ENCODE results near the gene MDC1. TPM values are rescaled to one million over a fixed set of nuclear protein-coding genes. Genes with fewer than 3 reads are reported as not detected.

The MDC1 gene
- total and polyA plus RNA-seq, 2 experiments from 2014 or later, result 4.9 to 7.1 TPM

DNA sequence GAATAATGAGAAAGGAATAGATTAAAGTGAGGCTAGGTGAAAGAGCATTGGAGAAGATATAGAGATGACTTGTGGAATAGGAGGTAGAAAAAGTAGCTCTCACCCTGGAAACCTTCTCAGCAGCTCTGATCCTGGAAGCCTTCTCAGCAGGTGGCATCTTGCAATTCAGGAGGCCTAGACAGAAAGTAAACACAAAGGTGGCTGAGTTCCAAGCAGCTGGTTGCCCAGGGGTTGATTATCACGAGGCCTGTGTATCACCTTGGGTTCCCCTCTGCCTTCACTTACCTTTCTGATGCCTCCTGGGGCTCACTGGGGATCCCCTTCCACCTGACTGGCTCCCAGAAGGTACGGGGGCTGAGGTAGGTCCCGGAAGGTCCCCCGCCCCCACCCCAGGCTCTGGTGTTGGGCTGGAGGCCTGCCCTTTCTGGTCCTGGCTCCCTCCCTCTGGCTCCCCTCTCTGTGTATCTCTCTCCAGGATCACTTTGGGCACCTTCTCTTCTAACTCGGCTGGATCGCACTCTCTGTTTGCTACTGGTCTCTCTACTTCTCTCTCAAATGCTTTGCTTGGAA is 9.7 kb downstream of the MDC1 start:
- TF ChIP-seq EZH2 (IDR thresholded peaks at IDR 0.05; ENCODE audit: insufficient read depth, poor library complexity, severe bottlenecking) (no peak), EZH2phosphoT487 (IDR thresholded peaks at IDR 0.05; ENCODE audit: insufficient read depth, low read depth) (no peak)
- in situ Hi-C loops (cut with MboI), result no loop called here
- H3K4me3 ChIP-seq, result no peak overlapping the region

DNA sequence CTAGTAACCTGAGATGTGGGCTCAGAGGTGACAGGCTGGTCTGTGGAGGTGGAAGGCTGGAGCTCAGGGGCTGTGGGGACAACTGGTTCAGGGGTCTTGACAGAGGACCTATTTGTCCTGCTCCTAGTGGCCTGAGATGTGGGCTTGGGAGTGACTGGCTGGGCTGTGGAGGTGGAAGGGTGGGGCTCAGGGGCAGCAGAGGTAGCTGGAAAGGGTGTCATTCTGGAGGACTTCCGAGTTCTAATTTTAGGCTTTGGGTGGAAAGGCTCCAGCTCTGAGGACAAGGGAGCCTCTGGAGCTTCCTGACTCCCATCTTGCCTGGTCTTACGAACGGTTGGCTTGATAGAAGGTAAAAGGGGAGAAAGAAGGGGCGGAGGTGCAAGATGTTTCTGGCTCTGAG is 11.5 kb downstream of the MDC1 start:
- no peak overlapping the region for H3K9ac ChIP-seq
- no peaks in the 10 kb centered on the region for H3K9me2 ChIP-seq (ENCODE audit: insufficient read depth)
- no peaks in the 10 kb centered on the region for H4K20me1 ChIP-seq (ENCODE audit: insufficient read depth)
- no peak overlapping the region for H3K4me3 ChIP-seq
- H3K9me3 ChIP-seq (ENCODE audit: low read depth), result no peaks in the 10 kb centered on the region
- WGBS, 2 experiments (ENCODE audit: low coverage in 1 of 2, low lambda C conversion rate in 2 of 2, missing lambda C conversion rate in 2 of 2), result 94 to 97% methylated on average over 4 of the region's 4 CpGs
- no peak for TF ChIP-seq EZH2phosphoT487 (IDR thresholded peaks at IDR 0.05; ENCODE audit: insufficient read depth, low read depth)
- TF ChIP-seq EZH2 (IDR thresholded peaks at IDR 0.05; ENCODE audit: insufficient read depth, poor library complexity, severe bottlenecking), result no peak
- H3F3A ChIP-seq (ENCODE audit: insufficient read depth), result no peaks in the 10 kb centered on the region
- in situ Hi-C loops (cut with MboI), result no loop called here
- no peaks in the 10 kb centered on the region for H3K27me3 ChIP-seq (replicated peaks; ENCODE audit: insufficient read depth)
- H3K27ac ChIP-seq, result no peak overlapping the region
- peaks cover 8% of the 10 kb centered on the region for H3K36me3 ChIP-seq (ENCODE audit: low read depth)
- H3K79me2 ChIP-seq (ENCODE audit: insufficient read depth), result no peaks in the 10 kb centered on the region
- H3K4me1 ChIP-seq (ENCODE audit: insufficient read depth), result no peaks in the 10 kb centered on the region
- DNase-seq, result no peak
- no peak overlapping the region for H3K4me2 ChIP-seq (ENCODE audit: unreplicated experiment)
- H2AFZ ChIP-seq, result no peak overlapping the region

More for the DNA sequence above, 9.7 kb downstream of the MDC1 start:
- Histone ChIP-seq H3K4me2 (ENCODE audit: unreplicated experiment) (no peak overlapping the region), H3K4me1 (ENCODE audit: insufficient read depth) (no peaks in the 10 kb centered on the region), H3K9me2 (ENCODE audit: insufficient read depth) (no peaks in the 10 kb centered on the region), H3K27me3 (replicated peaks; ENCODE audit: insufficient read depth) (no peaks in the 10 kb centered on the region), H3K9ac (no peak overlapping the region), H3K9me3 (ENCODE audit: low read depth) (no peaks in the 10 kb centered on the region), H3K79me2 (ENCODE audit: insufficient read depth) (no peaks in the 10 kb centered on the region), H3K27ac (no peak overlapping the region), H2AFZ (no peak overlapping the region), H3F3A (ENCODE audit: insufficient read depth) (no peaks in the 10 kb centered on the region), H3K36me3 (ENCODE audit: low read depth) (peaks cover 3% of the 10 kb centered on the region; the same call in 1 of the 2 replicates), H4K20me1 (ENCODE audit: insufficient read depth) (no peaks in the 10 kb centered on the region)
- DNase-seq, result no peak
- WGBS, 2 experiments (ENCODE audit: low coverage in 1 of 2, low lambda C conversion rate in 2 of 2, missing lambda C conversion rate in 2 of 2), result 94 to 99% methylated on average over 6 of the region's 6 CpGs

DNA sequence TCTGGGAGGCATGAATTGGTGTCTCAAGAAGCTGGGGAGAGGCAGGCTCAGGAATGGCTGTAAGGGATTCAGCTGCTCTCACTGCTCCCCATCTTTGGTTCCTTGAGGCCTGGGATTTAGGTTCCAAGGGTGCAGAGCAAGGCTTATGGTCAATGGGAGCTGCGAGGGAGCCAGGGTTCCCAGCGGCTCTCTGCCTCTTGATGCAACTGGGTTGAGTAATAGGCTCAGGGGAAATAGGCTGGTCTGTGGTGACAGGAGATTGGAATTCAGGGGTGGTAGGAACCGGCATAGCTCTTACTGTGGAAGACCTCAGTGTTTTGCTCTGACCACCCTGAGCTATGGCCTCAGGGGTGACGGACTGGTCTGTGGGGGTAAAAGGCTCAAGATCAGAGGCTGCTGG is 13.3 kb downstream of the MDC1 start:
- Histone ChIP-seq H3K4me1 (ENCODE audit: insufficient read depth) (no peaks in the 10 kb centered on the region), H2AFZ (no peak overlapping the region), H3K9ac (no peak overlapping the region), H3K36me3 (ENCODE audit: low read depth) (peaks cover 8% of the 10 kb centered on the region), H3K4me2 (ENCODE audit: unreplicated experiment) (no peak overlapping the region), H3K27me3 (replicated peaks; ENCODE audit: insufficient read depth) (no peaks in the 10 kb centered on the region), H3K9me2 (ENCODE audit: insufficient read depth) (no peaks in the 10 kb centered on the region), H3K4me3 (no peak overlapping the region), H4K20me1 (ENCODE audit: insufficient read depth) (no peaks in the 10 kb centered on the region), H3K79me2 (ENCODE audit: insufficient read depth) (no peaks in the 10 kb centered on the region), H3K27ac (no peak overlapping the region), H3K9me3 (ENCODE audit: low read depth) (no peaks in the 10 kb centered on the region), H3F3A (ENCODE audit: insufficient read depth) (no peaks in the 10 kb centered on the region)
- in situ Hi-C loops (cut with MboI), result no loop called here
- 98 to 100% methylated on average over 4 of the region's 4 CpGs for WGBS, 2 experiments (ENCODE audit: low coverage in 1 of 2, low lambda C conversion rate in 2 of 2, missing lambda C conversion rate in 2 of 2)
- TF ChIP-seq EZH2phosphoT487 (IDR thresholded peaks at IDR 0.05; ENCODE audit: insufficient read depth, low read depth) (no peak), EZH2 (IDR thresholded peaks at IDR 0.05; ENCODE audit: insufficient read depth, poor library complexity, severe bottlenecking) (no peak)
- no peak for DNase-seq

DNA sequence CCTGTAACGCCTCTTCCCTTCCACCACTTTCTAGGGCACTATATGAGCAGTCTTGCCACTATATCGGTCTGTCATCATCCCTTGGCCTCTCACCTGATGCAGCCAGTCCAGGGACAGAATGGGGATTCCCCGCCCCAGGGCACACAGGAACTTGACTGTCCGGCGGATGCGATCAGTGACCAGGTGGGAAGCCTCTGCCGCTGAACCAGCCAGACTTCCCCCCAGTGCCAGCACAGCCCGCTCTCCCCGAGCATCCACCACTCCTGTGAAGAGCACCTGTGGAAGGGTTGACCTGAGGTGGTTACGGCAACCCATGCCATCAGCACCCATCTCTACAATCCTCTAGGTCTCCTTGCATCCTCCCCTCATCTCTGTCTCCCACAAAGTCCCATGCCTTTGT is 14.1 kb downstream of the MDC1 start:
- no peak overlapping the region for H3K27ac ChIP-seq
- no peak for DNase-seq
- in situ Hi-C loops (cut with MboI), result no loop called here

DNA sequence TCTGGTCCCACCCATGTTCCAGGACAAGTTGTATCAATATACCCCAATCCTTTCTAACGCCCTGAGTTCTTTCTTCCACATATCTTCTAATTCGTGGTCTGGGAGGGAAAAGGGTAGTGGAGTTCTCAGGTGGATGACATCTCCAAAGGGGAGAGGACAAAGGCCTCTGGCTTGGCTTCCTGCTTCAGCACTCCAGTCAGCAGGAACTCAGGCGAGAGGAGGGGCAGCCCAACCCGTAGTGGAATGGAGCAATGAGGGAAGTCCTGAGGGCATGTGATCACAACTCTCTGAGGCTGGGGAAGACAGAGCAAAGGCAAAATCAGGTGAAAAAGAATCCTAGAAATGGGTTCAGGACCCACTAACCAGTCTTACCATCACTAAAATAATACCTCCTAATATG is 16.7 kb downstream of the MDC1 start:
- Histone ChIP-seq H3K36me3 (ENCODE audit: low read depth) (peaks cover 5% of the 10 kb centered on the region; the same call in 1 of the 2 replicates), H3F3A (ENCODE audit: insufficient read depth) (peaks cover under 1% of the 10 kb centered on the region; the same call in 1 of the 2 replicates), H3K9ac (no peak overlapping the region), H3K79me2 (ENCODE audit: insufficient read depth) (no peaks in the 10 kb centered on the region), H3K4me1 (ENCODE audit: insufficient read depth) (peaks cover 7% of the 10 kb centered on the region), H3K27me3 (replicated peaks; ENCODE audit: insufficient read depth) (no peaks in the 10 kb centered on the region), H4K20me1 (ENCODE audit: insufficient read depth) (no peaks in the 10 kb centered on the region), H3K27ac (no peak overlapping the region), H3K4me3 (no peak overlapping the region), H3K9me2 (ENCODE audit: insufficient read depth) (no peaks in the 10 kb centered on the region), H3K9me3 (ENCODE audit: low read depth) (no peaks in the 10 kb centered on the region), H2AFZ (no peak overlapping the region), H3K4me2 (ENCODE audit: unreplicated experiment) (no peak overlapping the region)
- TF ChIP-seq EZH2 (IDR thresholded peaks at IDR 0.05; ENCODE audit: insufficient read depth, poor library complexity, severe bottlenecking) (no peak), EZH2phosphoT487 (IDR thresholded peaks at IDR 0.05; ENCODE audit: insufficient read depth, low read depth) (no peak)
- 77 to 79% methylated on average over 4 of the region's 4 CpGs for WGBS, 2 experiments (ENCODE audit: low coverage in 1 of 2, low lambda C conversion rate in 2 of 2, missing lambda C conversion rate in 2 of 2)
- DNase-seq, result no peak
- in situ Hi-C loops (cut with MboI), result no loop called here

More for the DNA sequence above, 14.1 kb downstream of the MDC1 start:
- TF ChIP-seq EZH2phosphoT487 (IDR thresholded peaks at IDR 0.05; ENCODE audit: insufficient read depth, low read depth), result no peak
- H3K4me1 ChIP-seq (ENCODE audit: insufficient read depth), result no peaks in the 10 kb centered on the region
- H3K4me2 ChIP-seq (ENCODE audit: unreplicated experiment), result no peak overlapping the region
- no peaks in the 10 kb centered on the region for H3K27me3 ChIP-seq (replicated peaks; ENCODE audit: insufficient read depth)
- WGBS, 2 experiments (ENCODE audit: low coverage in 1 of 2, low lambda C conversion rate in 2 of 2, missing lambda C conversion rate in 2 of 2), result 98 to 99% methylated on average over 10 of the region's 10 CpGs
- no peak overlapping the region for H3K9ac ChIP-seq
- peaks cover 8% of the 10 kb centered on the region for H3K36me3 ChIP-seq (ENCODE audit: low read depth)
- H2AFZ ChIP-seq, result no peak overlapping the region
- no peaks in the 10 kb centered on the region for H3K79me2 ChIP-seq (ENCODE audit: insufficient read depth)
- H3K4me3 ChIP-seq, result no peak overlapping the region
- H3F3A ChIP-seq (ENCODE audit: insufficient read depth), result no peaks in the 10 kb centered on the region
- H3K9me2 ChIP-seq (ENCODE audit: insufficient read depth), result no peaks in the 10 kb centered on the region
- no peaks in the 10 kb centered on the region for H4K20me1 ChIP-seq (ENCODE audit: insufficient read depth)
- no peaks in the 10 kb centered on the region for H3K9me3 ChIP-seq (ENCODE audit: low read depth)
